OCI-LY1 (cell line): ENCODE results near the gene SDSL.

Source experiments
- EZH2 ChIP-seq: fragments of 200-600 bp; sonication (generic), shearing (Covaris generic); IDR thresholded peaks from 2 replicates; pipeline ENCODE4 v1.8.0; 2017; ENCODE audit warnings: borderline replicate concordance, mixed run types, mild to moderate bottlenecking, antibody characterized with exemption, low read length, moderate library complexity, mixed read lengths
- TF ChIP-seq, protein P1 (sequence below): fragments of 200-600 bp; sonication (generic), shearing (Covaris generic); IDR thresholded peaks from 2 replicates; pipeline ENCODE4 v1.5.1; 2017; ENCODE audit warnings: mild to moderate bottlenecking, antibody characterized with exemption, low read length, moderate library complexity, mixed read lengths

DNA sequence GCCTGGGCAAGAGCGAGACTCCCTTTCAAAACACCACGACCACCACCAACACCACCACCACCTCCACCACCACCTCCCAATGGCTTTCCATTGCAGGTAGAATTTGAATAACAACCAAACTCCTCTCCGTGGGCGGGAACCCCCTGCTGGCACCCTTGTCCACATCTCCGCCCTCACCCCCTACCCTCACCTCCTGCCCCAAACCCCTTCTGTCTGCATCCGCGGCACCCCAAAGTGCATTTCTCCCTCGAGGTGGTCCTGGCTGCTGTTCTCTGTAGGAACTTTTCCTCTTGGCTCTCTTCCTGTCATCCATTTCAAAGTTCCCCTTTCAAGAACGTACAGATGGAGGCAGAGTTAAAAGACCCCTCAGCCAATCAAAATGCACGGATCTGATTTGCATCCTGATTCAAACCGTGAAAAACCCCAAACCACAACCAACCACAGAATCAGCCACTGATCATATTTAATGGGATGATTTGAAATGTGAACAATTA is 3.8 kb downstream of the SDSL start:
- TF ChIP-seq EZH2 = no peak
- TF ChIP-seq, protein P1, sequence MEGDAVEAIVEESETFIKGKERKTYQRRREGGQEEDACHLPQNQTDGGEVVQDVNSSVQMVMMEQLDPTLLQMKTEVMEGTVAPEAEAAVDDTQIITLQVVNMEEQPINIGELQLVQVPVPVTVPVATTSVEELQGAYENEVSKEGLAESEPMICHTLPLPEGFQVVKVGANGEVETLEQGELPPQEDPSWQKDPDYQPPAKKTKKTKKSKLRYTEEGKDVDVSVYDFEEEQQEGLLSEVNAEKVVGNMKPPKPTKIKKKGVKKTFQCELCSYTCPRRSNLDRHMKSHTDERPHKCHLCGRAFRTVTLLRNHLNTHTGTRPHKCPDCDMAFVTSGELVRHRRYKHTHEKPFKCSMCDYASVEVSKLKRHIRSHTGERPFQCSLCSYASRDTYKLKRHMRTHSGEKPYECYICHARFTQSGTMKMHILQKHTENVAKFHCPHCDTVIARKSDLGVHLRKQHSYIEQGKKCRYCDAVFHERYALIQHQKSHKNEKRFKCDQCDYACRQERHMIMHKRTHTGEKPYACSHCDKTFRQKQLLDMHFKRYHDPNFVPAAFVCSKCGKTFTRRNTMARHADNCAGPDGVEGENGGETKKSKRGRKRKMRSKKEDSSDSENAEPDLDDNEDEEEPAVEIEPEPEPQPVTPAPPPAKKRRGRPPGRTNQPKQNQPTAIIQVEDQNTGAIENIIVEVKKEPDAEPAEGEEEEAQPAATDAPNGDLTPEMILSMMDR = no peak
